Skeletal muscle cell (primary cell): ENCODE measurements around the gene ADAMTS6.
A peak's percentile ranks its signal among the peaks of the same experiment; 100 is the strongest.

Experiments
- DNase-seq: peaks from one replicate; pipeline ENCODE4 v3.0.0-alpha.2; 2010; ENCODE audit warnings: low read depth
- H3K4me3 ChIP-seq: 2 replicates; pipeline ENCODE4 v1.5.1; 2011; ENCODE audit warnings: low read depth, mild to moderate bottlenecking, control low read depth, low read length, moderate library complexity

Gene ADAMTS6

GRCh38 chr5:65246741-65247140 is 235.0 kb downstream of the ADAMTS6 start:
- no peak overlapping the region for H3K4me3 ChIP-seq
- DNase-seq = no peak

GRCh38 chr5:65244031-65244430 is 237.7 kb downstream of the ADAMTS6 start:
- H3K4me3 ChIP-seq = no peak overlapping the region
- no peak for DNase-seq

GRCh38 chr5:65243161-65243560 is 238.6 kb downstream of the ADAMTS6 start:
- no peak for DNase-seq
- H3K4me3 ChIP-seq = no peak overlapping the region

- no peak overlapping the region for H3K4me3 ChIP-seq
Observed at GRCh38 chr5:65229841-65230240, 251.9 kb downstream of the ADAMTS6 start.

GRCh38 chr5:65213921-65214525 is 267.7 kb downstream of the ADAMTS6 start:
- DNase-seq = no peak
- H3K4me3 ChIP-seq = no peak overlapping the region

More at GRCh38 chr5:65229841-65230240, 251.9 kb downstream of the ADAMTS6 start:
- DNase-seq = no peak

GRCh38 chr5:65209341-65209740 is 272.4 kb downstream of the ADAMTS6 start:
- DNase-seq = peak; percentile 80
- H3K4me3 ChIP-seq = no peak overlapping the region

GRCh38 chr5:65204966-65205365 is 276.8 kb downstream of the ADAMTS6 start:
- no peak overlapping the region for H3K4me3 ChIP-seq
- no peak for DNase-seq

- H3K4me3 ChIP-seq = no peak overlapping the region
- peak; percentile 79 for DNase-seq
Observed at GRCh38 chr5:65203746-65204145, 278.0 kb downstream of the ADAMTS6 start.

GRCh38 chr5:65199993-65200675 is 281.6 kb downstream of the ADAMTS6 start:
- DNase-seq = peak; percentile 45
- H3K4me3 ChIP-seq = no peak overlapping the region

- DNase-seq = peak; percentile 97
- H3K4me3 ChIP-seq = no peak overlapping the region
Observed at GRCh38 chr5:65198456-65199120, 283.1 kb downstream of the ADAMTS6 start.

GRCh38 chr5:65197531-65198455 is 283.9 kb downstream of the ADAMTS6 start:
- DNase-seq = no peak
- H3K4me3 ChIP-seq = no peak overlapping the region

GRCh38 chr5:65194871-65195270 is 286.8 kb downstream of the ADAMTS6 start:
- DNase-seq = no peak
- no peak overlapping the region for H3K4me3 ChIP-seq

GRCh38 chr5:65192331-65192730 is 289.4 kb downstream of the ADAMTS6 start:
- no peak for DNase-seq
- H3K4me3 ChIP-seq = no peak overlapping the region

- no peak for DNase-seq
Observed at GRCh38 chr5:65191554-65192135, 290.1 kb downstream of the ADAMTS6 start.

GRCh38 chr5:65190328-65191053 is 291.2 kb downstream of the ADAMTS6 start:
- no peak overlapping the region for H3K4me3 ChIP-seq

More at GRCh38 chr5:65191554-65192135, 290.1 kb downstream of the ADAMTS6 start:
- no peak overlapping the region for H3K4me3 ChIP-seq

GRCh38 chr5:65186646-65187227 is 295.0 kb downstream of the ADAMTS6 start:
- no peak for DNase-seq
- H3K4me3 ChIP-seq = no peak overlapping the region

More at GRCh38 chr5:65190328-65191053, 291.2 kb downstream of the ADAMTS6 start:
- DNase-seq = peak; percentile 96

GRCh38 chr5:65185468-65185867 is 296.3 kb downstream of the ADAMTS6 start:
- DNase-seq = no peak
- no peak overlapping the region for H3K4me3 ChIP-seq

- no peak overlapping the region for H3K4me3 ChIP-seq
- no peak for DNase-seq
Observed at GRCh38 chr5:65184780-65185179, 296.9 kb downstream of the ADAMTS6 start.
